Breast epithelium (tissue), 4 donors: ENCODE results near the gene TMF1. TPM values are rescaled to one million over a fixed set of nuclear protein-coding genes. Genes with fewer than 3 reads are reported as not detected.

Experiments used
- DNase-seq, 2 donors: peaks; one replicate each; pipeline ENCODE4 v3.0.0-alpha.2; 2019; ENCODE audit warnings: low spot score in 2 of 2
- H3K27ac ChIP-seq, 2 donors: fragments of 200-600 bp; sonication (generic) in 1 of 2; one replicate each; pipeline ENCODE4 v1.5.1; 2016 to 2019; ENCODE audit warnings: mild to moderate bottlenecking in 1 of 2
- H3K27me3 ChIP-seq, 2 donors: fragments of 200-600 bp; sonication (generic) in 1 of 2; one replicate each; pipeline versions ENCODE4 v1.5.1 to v1.6.0; 2017 to 2019; ENCODE audit warnings: control low read depth in 1 of 2, mild to moderate bottlenecking in 1 of 2
- H3K36me3 ChIP-seq: fragments of 200-600 bp; one replicate; pipeline ENCODE4 v1.5.1; 2019
- H3K4me1 ChIP-seq, 2 donors: fragments of 200-600 bp; sonication (generic); one replicate each; pipeline ENCODE4 v1.5.1; 2016 to 2019; ENCODE audit warnings: control low read depth in 1 of 2
- H3K4me3 ChIP-seq, 3 donors: fragments of 200-600 bp; sonication (generic); 1 replicate in 2 of 3; 2 replicates in 1 of 3; pipeline ENCODE4 v1.5.1; 2016 to 2019; ENCODE audit warnings: mild to moderate bottlenecking in 3 of 3, moderate library complexity in 2 of 3
- H3K9me3 ChIP-seq, 2 donors: fragments of 200-600 bp; sonication (generic) in 1 of 2; one replicate each; pipeline ENCODE4 v1.5.1; 2016 to 2019; ENCODE audit warnings: control low read depth in 1 of 2
- CTCF ChIP-seq, 3 donors: fragments of 450-650 bp; IDR thresholded peaks; one replicate each; pipeline ENCODE4 v1.5.1; 2016 to 2017; ENCODE audit warnings: antibody characterized with exemption in 3 of 3, mild to moderate bottlenecking in 3 of 3, moderate library complexity in 3 of 3
- POLR2A ChIP-seq: fragments of 450-650 bp; IDR thresholded peaks from one replicate; pipeline ENCODE4 v1.6.1; 2016; ENCODE audit warnings: antibody characterized with exemption, mild to moderate bottlenecking, moderate library complexity
- POLR2AphosphoS5 ChIP-seq, 3 donors: sonication (generic); formaldehyde crosslinking; IDR thresholded peaks; one replicate each; pipeline ENCODE4 v1.6.1; 2017; ENCODE audit warnings: antibody characterized with exemption in 3 of 3
- intact Hi-C: fragments of 100-400 bp; cut with DNase I; formaldehyde crosslinking; loops from one replicate; pipeline ENCODE4 v1.15.1; 2023; ENCODE audit warnings: low total_unique reads
- total RNA-seq, 3 donors: library from RNA; depleted of rRNA; stranded (reverse); fragments of >200 nt; gene quantifications; one replicate each; pipeline ENCODE4 v1.1.0, GENCODE V29; 2016

Gene TMF1
- total RNA-seq, result 10 to 100 TPM; 33.4 to 61.5 (median 50.1) TPM

DNA sequence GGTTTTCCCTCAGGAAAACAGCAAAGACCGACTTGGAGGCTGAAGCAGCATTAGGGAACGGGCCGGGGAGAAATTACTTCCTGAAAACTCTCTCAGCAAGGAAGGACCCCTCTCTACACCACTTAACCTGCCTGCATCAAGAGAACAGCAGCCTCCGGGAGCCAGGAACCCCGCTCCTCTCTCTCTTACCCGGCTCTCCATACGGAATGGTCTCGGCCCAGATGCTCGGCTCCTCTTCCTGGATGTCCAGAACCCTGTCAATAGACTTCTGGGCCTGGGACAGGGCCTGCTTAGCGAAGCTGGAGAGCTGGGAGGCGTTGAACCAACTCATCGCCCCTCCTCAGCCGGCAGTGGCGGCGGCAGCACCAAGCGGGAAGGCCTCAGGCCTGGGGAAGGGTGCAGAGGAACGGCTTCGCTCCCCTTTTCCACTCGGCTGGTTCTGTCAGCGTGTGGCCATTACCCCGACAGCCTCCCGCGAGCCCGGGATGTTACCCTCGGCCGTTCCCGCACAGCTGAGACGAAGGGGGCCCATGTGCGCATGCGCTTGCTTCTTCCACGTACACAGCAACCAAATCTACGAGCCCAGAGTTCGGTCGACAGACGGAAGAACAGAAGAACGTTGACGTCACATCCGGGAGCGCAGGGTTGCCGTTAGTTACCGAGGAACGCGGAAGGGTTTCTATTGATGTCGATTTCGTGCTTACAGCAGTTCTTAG, at the start of gene TMF1:
TSS of gene TMF1 (minus strand) at position 578 of the 716 bp plus-strand sequence. CDS start at position 331, 247 bp downstream.
- intact Hi-C loops, result no loop called here
- H3K4me3 ChIP-seq, result peak within 1 kb of the TSS; percentile 84 to 92 (median 86)
- TF ChIP-seq CTCF (IDR thresholded peaks at IDR 0.05), result no peak
- peak; percentile 83 for TF ChIP-seq POLR2A
- TF ChIP-seq POLR2AphosphoS5 (IDR thresholded peaks at IDR 0.05), result peak; percentile 76 to 96 (median 86)
- peaks cover 0 to 23% of the 10 kb centered on the region in 2 donors for H3K4me1 ChIP-seq
- H3K9me3 ChIP-seq, result no peaks in the 10 kb centered on the region
- H3K27me3 ChIP-seq, result no peaks in the 10 kb centered on the region
- peak within 1 kb of the TSS; percentile 99 for H3K27ac ChIP-seq
- H3K36me3 ChIP-seq, result peaks cover 12% of the 10 kb centered on the region
- peak; percentile 97 to 98 for DNase-seq

- no peak for DNase-seq
- Histone ChIP-seq H3K4me1 (peaks cover 0 to 18% of the 10 kb centered on the region in 2 donors), H3K27me3 (no peaks in the 10 kb centered on the region), H3K9me3 (no peaks in the 10 kb centered on the region), H3K4me3 (no peak overlapping the region), H3K27ac (peak overlapping the region; percentile 28 to 48), H3K36me3 (peaks cover 6% of the 10 kb centered on the region)
- TF ChIP-seq CTCF (IDR thresholded peaks at IDR 0.05) (no peak), POLR2A (no peak), POLR2AphosphoS5 (IDR thresholded peaks at IDR 0.05) (no peak)
- intact Hi-C loops, result no loop called here
Observed at GRCh38 chr3:69099576-69099975, 47.4 kb upstream of the TMF1 start.

GRCh38 chr3:69097407-69098086, 45.4 kb upstream of the TMF1 start:
- Histone ChIP-seq H3K4me1 (peaks cover 4 to 35% of the 10 kb centered on the region in 2 donors), H3K9me3 (no peaks in the 10 kb centered on the region), H3K27me3 (no peaks in the 10 kb centered on the region), H3K4me3 (no peak overlapping the region), H3K36me3 (no peaks in the 10 kb centered on the region), H3K27ac (peak overlapping the region; percentile 75 to 92)
- TF ChIP-seq CTCF (IDR thresholded peaks at IDR 0.05) (peak in 1 of 3 donors; percentile 9), POLR2AphosphoS5 (IDR thresholded peaks at IDR 0.05) (no peak)
- intact Hi-C loops, result no loop called here
- DNase-seq, result peak in 1 of 2 donors; percentile 77

DNA sequence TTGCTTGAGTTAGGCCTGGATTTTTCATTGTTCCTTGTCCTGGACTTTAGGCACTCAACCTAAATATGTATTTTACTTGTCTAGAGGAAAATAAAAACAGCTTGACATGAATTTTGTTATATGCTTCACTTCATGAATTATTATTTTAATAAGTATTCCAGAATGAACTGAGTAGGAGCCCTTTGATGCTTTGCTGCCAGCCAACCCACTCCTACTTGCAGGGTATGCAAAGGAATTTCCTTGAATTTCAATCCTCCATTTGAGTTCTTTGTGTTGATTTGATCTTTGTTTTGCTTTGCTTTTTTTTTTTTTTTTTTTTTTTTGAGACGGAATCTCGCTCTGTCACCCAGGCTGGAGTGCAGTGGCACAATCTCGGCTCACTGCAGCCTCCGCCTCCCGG, 44.2 kb upstream of the TMF1 start:
- H3K36me3 ChIP-seq, result no peaks in the 10 kb centered on the region
- peak overlapping the region; percentile 80 to 92 for H3K27ac ChIP-seq
- H3K27me3 ChIP-seq, result no peaks in the 10 kb centered on the region
- no peak overlapping the region for H3K4me3 ChIP-seq
- H3K9me3 ChIP-seq, result no peaks in the 10 kb centered on the region
- no peak for DNase-seq
- H3K4me1 ChIP-seq, result peaks cover 4 to 37% of the 10 kb centered on the region in 2 donors
- TF ChIP-seq CTCF (IDR thresholded peaks at IDR 0.05), result no peak
- no peak for TF ChIP-seq POLR2A
- TF ChIP-seq POLR2AphosphoS5 (IDR thresholded peaks at IDR 0.05), result no peak
- intact Hi-C loops, result no loop called here

GRCh38 chr3:69095636-69096035, 43.5 kb upstream of the TMF1 start:
- intact Hi-C loops, result no loop called here

More at GRCh38 chr3:69095636-69096035, 43.5 kb upstream of the TMF1 start:
- peak overlapping the region; percentile 80 to 92 for H3K27ac ChIP-seq
- TF ChIP-seq POLR2AphosphoS5 (IDR thresholded peaks at IDR 0.05) (no peak), POLR2A (no peak), CTCF (IDR thresholded peaks at IDR 0.05) (no peak)
- no peaks in the 10 kb centered on the region for H3K9me3 ChIP-seq
- H3K27me3 ChIP-seq, result no peaks in the 10 kb centered on the region
- no peaks in the 10 kb centered on the region for H3K36me3 ChIP-seq
- DNase-seq, result no peak
- H3K4me1 ChIP-seq, result peaks cover 4 to 42% of the 10 kb centered on the region in 2 donors
- H3K4me3 ChIP-seq, result no peak overlapping the region
